CD4-positive, alpha-beta T cell (primary cell): ENCODE results near the gene NDFIP2. TPM values are rescaled to one million over a fixed set of nuclear protein-coding genes. Genes with fewer than 3 reads are reported as not detected.

ENCODE experiments used
- ATAC-seq: fragments of 200-7000 bp; cut with Tn5 transposase; one replicate; pipeline ENCODE4 v1.10.0; 2022; ENCODE audit warnings: mild to moderate bottlenecking; ENCODE audit not compliant: poor library complexity
- CTCF ChIA-PET: fragments of 350-600 bp; sonication (Branson Sonifier 250); formaldehyde crosslinking; loops from one replicate; lab custom pipeline; 2021; ENCODE audit warnings: antibody characterized with exemption, inconsistent platforms; lab: Charles Lee
- POLR2A ChIA-PET: fragments of 350-600 bp; sonication (Branson Sonifier 250); formaldehyde crosslinking; loops from one replicate; lab custom pipeline; 2021; ENCODE audit warnings: antibody characterized with exemption, inconsistent platforms; lab: Charles Lee
- DNase-seq, 14 experiments: peaks; one replicate each; pipeline ENCODE4 v3.0.0-alpha.2; 2013 to 2020; ENCODE audit warnings: mixed read lengths in 2 of 14
- H3K27ac ChIP-seq, 2 donors: one replicate each; pipeline versions ENCODE4 v1.5.1 to v1.7.0; 2013; ENCODE audit warnings: low read length in 2 of 2, low read depth in 1 of 2, mild to moderate bottlenecking in 1 of 2
- H3K27me3 ChIP-seq, 2 experiments: 1 replicate in 1 of 2; 2 replicates in 1 of 2; pipeline versions ENCODE4 v1.6.1 to v1.7.0; 2013; ENCODE audit warnings: low read length in 2 of 2, control low read depth in 1 of 2, mild to moderate bottlenecking in 1 of 2, moderate library complexity in 1 of 2; ENCODE audit not compliant: insufficient read depth in 2 of 2, control insufficient read depth in 1 of 2
- H3K36me3 ChIP-seq: one replicate; pipeline ENCODE4 v1.6.1; 2013; ENCODE audit warnings: low read length, control low read depth; ENCODE audit not compliant: insufficient read depth
- H3K4me1 ChIP-seq: one replicate; pipeline ENCODE4 v1.6.1; 2013; ENCODE audit warnings: low read length, control low read depth; ENCODE audit not compliant: insufficient read depth
- H3K4me3 ChIP-seq: one replicate; pipeline ENCODE4 v1.5.1; 2013; ENCODE audit warnings: mild to moderate bottlenecking, low read length, moderate library complexity
- H3K9me3 ChIP-seq, 2 experiments: 1 replicate in 1 of 2; 2 replicates in 1 of 2; pipeline versions ENCODE4 v1.6.1 to v1.7.0; 2013; ENCODE audit warnings: low read length in 2 of 2, mild to moderate bottlenecking in 2 of 2, control low read depth in 1 of 2, moderate library complexity in 1 of 2; ENCODE audit not compliant: control insufficient read depth in 1 of 2, insufficient read depth in 1 of 2
- H3K27ac Mint-ChIP-seq: one replicate; pipeline ENCODE4 v1.8.0; 2020; ENCODE audit warnings: mixed read lengths
- H3K27me3 Mint-ChIP-seq: one replicate; pipeline ENCODE4 v1.8.0; 2021; ENCODE audit warnings: mixed read lengths
- H3K36me3 Mint-ChIP-seq: one replicate; pipeline ENCODE4 v1.8.0; 2021; ENCODE audit warnings: low read depth, mixed read lengths
- H3K4me1 Mint-ChIP-seq: one replicate; pipeline ENCODE4 v1.8.0; 2021; ENCODE audit warnings: low read depth, mixed read lengths
- H3K4me3 Mint-ChIP-seq: one replicate; pipeline ENCODE4 v1.8.0; 2020; ENCODE audit warnings: mild to moderate bottlenecking, mixed read lengths
- H3K9me3 Mint-ChIP-seq: one replicate; pipeline ENCODE4 v1.8.0; 2020; ENCODE audit warnings: mixed read lengths
- CTCF ChIP-seq: fragments of 200-600 bp; IDR thresholded peaks from one replicate; pipeline ENCODE4 v1.8.0; 2022; ENCODE audit warnings: antibody characterized with exemption, mild to moderate bottlenecking
- intact Hi-C, 2 experiments: fragments of 100-400 bp; cut with DNase I in 1 of 2; cut with micrococcal nuclease in 1 of 2; formaldehyde crosslinking; loops; one replicate each; pipeline versions ENCODE4 v1.15.1 to v1.9.0; 2023 to 2025; cut with DNase I, micrococcal nuclease
- total RNA-seq, 174 experiments: library from RNA in 2 of 174; stranded (reverse) in 2 of 174; gene quantifications; one replicate each; pipeline ENCODE4 v1.2.3 and lab custom pipeline; 2021 to 2026

NDFIP2 gene
- total RNA-seq, 2 experiments from 2014 or later: 3.2 to 3.4 TPM

DNA sequence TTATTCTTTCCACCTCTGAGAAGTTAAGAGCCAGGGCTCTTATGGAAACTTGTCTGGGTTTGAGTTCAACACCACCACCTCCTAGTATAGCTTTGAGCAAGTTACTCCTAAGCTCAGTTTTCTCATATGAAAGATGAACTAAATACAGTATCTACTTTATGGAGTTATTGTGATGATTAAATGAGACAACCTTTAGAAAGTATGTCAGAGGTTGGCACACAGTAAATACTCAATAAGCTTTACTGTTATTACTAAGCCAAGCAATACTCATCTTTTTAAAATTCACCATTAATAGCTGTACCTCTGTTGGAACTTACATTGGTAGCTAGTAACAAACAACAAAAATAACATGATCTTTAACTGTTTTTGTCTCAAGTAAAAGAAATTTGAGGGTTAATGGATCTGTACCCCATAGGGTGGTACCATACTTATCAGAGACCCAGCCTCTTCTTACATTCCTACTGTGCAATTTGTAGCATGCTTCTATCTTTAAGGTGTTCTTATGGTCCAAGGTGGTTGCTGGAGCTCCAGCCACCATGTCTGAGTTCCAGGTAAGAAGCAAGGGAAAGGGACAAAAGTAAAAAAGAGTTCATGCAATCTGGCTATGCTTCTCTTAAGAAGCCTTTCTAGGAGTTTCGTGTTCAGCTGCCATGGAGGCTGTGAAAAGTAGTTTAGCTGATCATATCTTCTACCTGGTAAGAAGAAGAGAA, 24.1 kb upstream of the NDFIP2 start:
- intact Hi-C loops: no loop called here
- no peak overlapping the region for H3K27ac Mint-ChIP-seq
- H3K27ac ChIP-seq: no peak overlapping the region
- H3K36me3 ChIP-seq: no peaks in the 10 kb centered on the region
- no peaks in the 10 kb centered on the region for H3K27me3 Mint-ChIP-seq
- ATAC-seq (no peak), DNase-seq (no peak)
- H3K4me3 ChIP-seq: no peak overlapping the region
- peaks cover 1% of the 10 kb centered on the region for H3K4me1 ChIP-seq
- H3K27me3 ChIP-seq: no peaks in the 10 kb centered on the region
- ChIA-PET POLR2A (interaction anchor here (1.5 kb wide), 1 partner anchor 24 kb away, joined by 3 read pairs; the partner anchor contains the start of gene NDFIP2), CTCF (interaction anchor here (0.7 to 1.8 kb wide), 3 partner anchors 29 to 57 kb away, joined by 3 to 4 read pairs (median 3); no protein-coding TSS in a partner anchor)
- H3K4me1 Mint-ChIP-seq: peaks cover 20% of the 10 kb centered on the region
- H3K36me3 Mint-ChIP-seq: no peaks in the 10 kb centered on the region
- H3K9me3 ChIP-seq: no peaks in the 10 kb centered on the region
- H3K4me3 Mint-ChIP-seq: no peak overlapping the region
- no peak for TF ChIP-seq CTCF
- H3K9me3 Mint-ChIP-seq: no peaks in the 10 kb centered on the region

GRCh38 chr13:79457390-79457789, 23.6 kb upstream of the NDFIP2 start:
- CTCF ChIA-PET: interaction anchor here (1.0 to 1.8 kb wide), 2 partner anchors 30 to 34 kb away, joined by 3 to 4 read pairs; no protein-coding TSS in a partner anchor
- DNase-seq (no peak), ATAC-seq (no peak)
- peaks cover 14% of the 10 kb centered on the region for H3K4me1 Mint-ChIP-seq
- POLR2A ChIA-PET: interaction anchor here (1.5 kb wide), 1 partner anchor 24 kb away, joined by 3 read pairs; the partner anchor contains the start of gene NDFIP2
- Histone ChIP-seq H3K9me3 (no peaks in the 10 kb centered on the region), H3K4me3 (no peak overlapping the region), H3K27me3 (no peaks in the 10 kb centered on the region), H3K4me1 (no peaks in the 10 kb centered on the region), H3K36me3 (no peaks in the 10 kb centered on the region), H3K27ac (no peak overlapping the region)
- no peaks in the 10 kb centered on the region for H3K9me3 Mint-ChIP-seq
- intact Hi-C loops: no loop called here
- TF ChIP-seq CTCF: no peak
- no peaks in the 10 kb centered on the region for H3K36me3 Mint-ChIP-seq
- no peak overlapping the region for H3K27ac Mint-ChIP-seq
- H3K4me3 Mint-ChIP-seq: no peak overlapping the region
- H3K27me3 Mint-ChIP-seq: no peaks in the 10 kb centered on the region

DNA sequence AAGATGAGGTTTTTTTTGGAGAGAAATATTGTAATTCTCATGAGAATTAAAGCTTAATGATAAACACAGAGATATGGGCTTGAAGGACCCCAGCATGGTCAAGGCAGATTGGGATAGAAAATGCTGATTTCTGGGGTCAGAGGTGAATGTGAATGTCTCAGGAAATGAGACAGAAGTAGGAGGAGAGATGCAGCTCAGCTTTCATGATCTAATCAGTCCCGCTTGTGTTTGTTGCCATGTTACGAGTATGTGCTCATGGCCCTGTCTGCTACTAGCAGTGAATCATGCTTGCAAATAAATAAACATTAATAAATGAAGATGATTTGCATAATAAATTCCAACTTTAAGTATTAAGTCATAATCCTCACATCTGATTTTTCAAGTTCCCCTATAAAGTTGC, 23.0 kb upstream of the NDFIP2 start:
- no peak overlapping the region for H3K4me3 Mint-ChIP-seq
- Histone ChIP-seq H3K4me1 (no peaks in the 10 kb centered on the region), H3K9me3 (no peaks in the 10 kb centered on the region), H3K27me3 (no peaks in the 10 kb centered on the region), H3K27ac (no peak overlapping the region), H3K36me3 (no peaks in the 10 kb centered on the region), H3K4me3 (no peak overlapping the region)
- no peaks in the 10 kb centered on the region for H3K36me3 Mint-ChIP-seq
- intact Hi-C loops: no loop called here
- H3K9me3 Mint-ChIP-seq: no peaks in the 10 kb centered on the region
- TF ChIP-seq CTCF: no peak
- no peaks in the 10 kb centered on the region for H3K27me3 Mint-ChIP-seq
- H3K4me1 Mint-ChIP-seq: peaks cover 10% of the 10 kb centered on the region
- ChIA-PET POLR2A (no interaction called here), CTCF (interaction anchor here (1.1 to 1.8 kb wide), 3 partner anchors 34 to 71 kb away, joined by 3 to 4 read pairs (median 4); no protein-coding TSS in a partner anchor)
- peak in 2 of 14 experiments; percentile 18 to 44 for DNase-seq
- ATAC-seq: peak; percentile 68
- no peak overlapping the region for H3K27ac Mint-ChIP-seq
